HG02970 (cell line): ENCODE measurements around the gene ZNF326.
"Not testable (repeated sequence)": the region's sequence is repeated elsewhere in the genome, so short reads cannot be mapped to it uniquely, and the experiment has no call there.

Source experiments
- ATAC-seq: cut with Tn5 transposase; IDR thresholded peaks from one replicate; pipeline ENCODE4 v1.9.1; 2021; ENCODE audit warnings: mild to moderate bottlenecking, moderate library complexity, moderate number of reproducible peaks; ENCODE audit not compliant: unreplicated experiment, low FRiP score

The ZNF326 gene

GRCh38 chr1:89965193-89965768, 29.6 kb upstream of the ZNF326 start:
- ATAC-seq = no peak

GRCh38 chr1:89966656-89967055, 28.3 kb upstream of the ZNF326 start:
- ATAC-seq = no peak

- ATAC-seq = no peak
Observed at GRCh38 chr1:89971600-89971999, 23.3 kb upstream of the ZNF326 start.

GRCh38 chr1:89972024-89972423, 22.9 kb upstream of the ZNF326 start:
- no peak for ATAC-seq

- no peak for ATAC-seq
Observed at GRCh38 chr1:89973471-89974127, 21.3 kb upstream of the ZNF326 start.

GRCh38 chr1:89974256-89974655, 20.7 kb upstream of the ZNF326 start:
- ATAC-seq = no peak

GRCh38 chr1:89974696-89975470, 20.0 kb upstream of the ZNF326 start:
- no peak for ATAC-seq

- no peak for ATAC-seq
Observed at GRCh38 chr1:89975540-89976125, 19.3 kb upstream of the ZNF326 start.

- no peak for ATAC-seq
Observed at GRCh38 chr1:89978755-89979154, 16.2 kb upstream of the ZNF326 start.

GRCh38 chr1:89980605-89981004, 14.3 kb upstream of the ZNF326 start:
- no peak for ATAC-seq

- ATAC-seq = not testable (repeated sequence)
Observed at GRCh38 chr1:89982846-89983245, 12.1 kb upstream of the ZNF326 start.

- not testable (repeated sequence) for ATAC-seq
Observed at GRCh38 chr1:89984564-89985116, 10.3 kb upstream of the ZNF326 start.

- ATAC-seq = no peak
Observed at GRCh38 chr1:89986020-89986419, 8.9 kb upstream of the ZNF326 start.

GRCh38 chr1:89987159-89987819, 7.6 kb upstream of the ZNF326 start:
- no peak for ATAC-seq

GRCh38 chr1:89989099-89989498, 5.8 kb upstream of the ZNF326 start:
- no peak for ATAC-seq

GRCh38 chr1:89989799-89990198, 5.1 kb upstream of the ZNF326 start:
- no peak for ATAC-seq

GRCh38 chr1:89990976-89991831, 3.7 kb upstream of the ZNF326 start:
- no peak for ATAC-seq

- no peak for ATAC-seq
Observed at GRCh38 chr1:89993541-89993940, 1.4 kb upstream of the ZNF326 start.

GRCh38 chr1:89994231-89994804, 592 bp upstream of the ZNF326 start:
- no peak for ATAC-seq
